ENCODE measurements around the gene EXOC1. TPM values are rescaled to one million over a fixed set of nuclear protein-coding genes. Genes with fewer than 3 reads are reported as not detected.
A peak's percentile ranks its signal among the peaks of the same experiment; 100 is the strongest.
"Not testable (repeated sequence)": the region's sequence is repeated elsewhere in the genome, so short reads cannot be mapped to it uniquely, and the experiment has no call there.

EXOC1 gene
- total RNA-seq, 1 donor, result 24.8 TPM

DNA sequence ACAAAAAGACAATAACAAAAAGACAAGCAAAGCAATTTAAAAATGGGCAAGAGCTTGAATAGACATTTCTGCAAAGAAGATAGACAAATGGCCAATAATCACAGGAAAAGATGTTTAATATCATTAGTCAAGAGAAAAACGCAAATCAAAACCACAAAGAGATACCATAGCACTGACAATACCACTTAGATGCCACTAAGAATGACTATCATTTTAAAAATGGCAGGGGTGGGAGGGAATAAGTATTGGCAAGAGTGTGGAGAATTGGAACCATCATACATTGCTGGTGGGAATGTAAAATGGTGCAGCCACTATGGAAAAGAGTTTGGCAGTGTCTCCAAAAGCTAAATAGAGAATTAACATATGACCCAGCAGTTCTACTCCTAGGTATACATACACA lies 15.1 kb upstream of the EXOC1 start:
- H3K4me3 ChIP-seq (ENCODE audit: low read length), result no peak overlapping the region
- H3K9me3 ChIP-seq (ENCODE audit: low read depth, low read length), result no peaks in the 10 kb centered on the region
- H3K27me3 ChIP-seq (ENCODE audit: insufficient read depth, low read length), result peaks cover 25% of the 10 kb centered on the region
- H3K4me1 ChIP-seq (ENCODE audit: insufficient read depth, low read length), result no peaks in the 10 kb centered on the region

DNA sequence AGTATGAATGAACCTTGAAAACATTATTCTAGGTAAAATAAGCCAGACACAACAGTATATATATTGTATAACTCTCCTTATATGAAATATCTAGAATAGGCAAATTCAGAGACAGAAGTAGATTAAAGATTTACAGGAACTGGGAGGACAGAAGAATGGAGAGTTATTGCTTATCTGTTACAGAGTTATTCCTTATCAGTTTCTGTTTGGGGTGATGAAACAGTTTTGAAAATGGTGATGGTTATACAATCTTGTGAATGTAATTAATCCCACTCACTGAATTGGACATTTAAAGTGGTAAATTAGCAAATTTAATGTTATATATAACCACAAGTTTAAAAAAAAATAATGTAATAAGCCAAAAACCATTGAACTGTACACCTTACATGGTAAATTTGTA lies 14.5 kb upstream of the EXOC1 start:
- H3K27me3 ChIP-seq (ENCODE audit: insufficient read depth, low read length), result peaks cover 25% of the 10 kb centered on the region
- no peak overlapping the region for H3K4me3 ChIP-seq (ENCODE audit: low read length)
- H3K9me3 ChIP-seq (ENCODE audit: low read depth, low read length), result no peaks in the 10 kb centered on the region
- no peaks in the 10 kb centered on the region for H3K4me1 ChIP-seq (ENCODE audit: insufficient read depth, low read length)

DNA sequence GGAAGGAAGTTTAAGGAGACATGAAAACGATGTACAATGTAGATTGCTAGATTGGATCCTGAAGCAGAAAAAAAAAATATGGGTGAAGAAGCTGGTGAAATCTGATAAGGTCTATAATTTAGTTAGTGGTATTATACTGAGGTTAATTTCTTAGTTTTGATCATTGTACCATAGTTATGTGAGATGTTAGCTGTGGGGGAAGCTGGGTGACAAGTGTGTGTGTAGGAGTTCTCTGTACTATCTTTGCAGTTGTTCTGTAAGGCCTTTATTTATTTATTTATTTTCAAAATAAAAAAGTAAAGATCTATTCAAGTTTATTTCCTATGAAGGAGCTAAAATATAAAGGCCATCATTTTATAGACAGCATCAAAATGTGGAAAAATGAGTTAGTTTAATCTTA lies 12.5 kb upstream of the EXOC1 start:
- H3K27me3 ChIP-seq (ENCODE audit: insufficient read depth, low read length), result peaks cover 22% of the 10 kb centered on the region
- H3K4me1 ChIP-seq (ENCODE audit: insufficient read depth, low read length), result no peaks in the 10 kb centered on the region
- H3K9me3 ChIP-seq (ENCODE audit: low read depth, low read length), result no peaks in the 10 kb centered on the region
- no peak overlapping the region for H3K4me3 ChIP-seq (ENCODE audit: low read length)

DNA sequence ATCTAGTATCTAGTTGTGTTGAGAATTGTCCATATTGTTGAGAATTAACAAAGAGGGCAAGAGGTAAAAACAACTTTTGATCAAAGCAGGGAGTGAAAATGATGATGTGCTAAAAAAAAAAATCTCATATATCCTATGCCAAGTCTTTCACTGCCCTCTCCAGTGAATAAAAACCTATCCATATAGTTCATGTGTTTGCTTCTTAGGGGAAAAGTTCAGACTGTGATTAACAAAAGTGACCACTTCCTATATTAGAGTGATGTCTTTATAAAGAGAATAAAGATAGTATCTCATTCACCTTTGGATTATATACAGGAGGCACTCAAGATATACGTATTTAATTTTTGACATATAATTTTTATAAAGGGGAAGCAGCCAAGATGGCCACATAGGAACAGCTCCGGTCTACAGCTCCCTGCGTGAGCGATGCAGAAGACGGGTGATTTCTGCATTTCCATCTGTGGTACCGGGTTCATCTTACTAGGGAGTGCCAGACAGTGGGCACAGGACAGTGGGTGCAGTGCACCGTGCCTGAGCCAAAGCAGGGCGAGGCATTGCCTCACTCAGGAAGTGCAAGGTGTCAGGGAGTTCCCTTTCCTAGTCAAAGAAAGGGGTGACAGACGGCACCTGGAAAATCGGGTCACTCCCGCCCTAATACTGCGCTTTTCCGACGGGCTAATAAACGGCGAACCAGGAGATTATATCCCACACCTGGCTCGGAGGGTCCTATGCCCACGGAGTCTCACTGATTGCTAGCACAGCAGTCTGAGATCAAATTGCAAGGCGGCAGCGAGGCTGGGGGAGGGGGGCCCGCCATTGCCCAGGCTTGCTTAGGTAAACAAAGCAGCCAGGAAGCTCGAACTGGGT lies 11.8 kb upstream of the EXOC1 start:
- peaks cover 16% of the 10 kb centered on the region for H3K27me3 ChIP-seq (ENCODE audit: insufficient read depth, low read length)
- not testable (repeated sequence) for H3K4me3 ChIP-seq (ENCODE audit: low read length); H3K9me3 ChIP-seq (ENCODE audit: low read depth, low read length); H3K4me1 ChIP-seq (ENCODE audit: insufficient read depth, low read length)

DNA sequence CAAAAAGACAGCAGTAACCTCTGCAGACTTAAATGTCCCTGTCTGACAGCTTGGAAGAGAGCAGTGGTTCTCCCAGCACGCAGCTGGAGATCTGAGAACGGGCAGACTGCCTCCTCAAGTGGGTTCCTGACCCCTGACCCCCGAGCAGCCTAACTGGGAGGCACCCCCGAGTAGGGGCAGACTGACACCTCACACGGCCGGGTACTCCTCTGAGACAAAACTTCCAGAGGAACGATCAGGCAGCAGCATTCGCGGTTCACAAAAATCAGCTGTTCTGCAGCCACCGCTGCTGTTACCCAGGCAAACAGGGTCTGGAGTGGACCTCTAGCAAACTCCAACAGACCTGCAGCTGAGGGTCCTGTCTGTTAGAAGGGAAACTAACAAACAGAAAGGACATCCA lies 11.1 kb upstream of the EXOC1 start:
- peaks cover 15% of the 10 kb centered on the region for H3K27me3 ChIP-seq (ENCODE audit: insufficient read depth, low read length)
- H3K4me3 ChIP-seq (ENCODE audit: low read length); H3K4me1 ChIP-seq (ENCODE audit: insufficient read depth, low read length); H3K9me3 ChIP-seq (ENCODE audit: low read depth, low read length): not testable (repeated sequence)

DNA sequence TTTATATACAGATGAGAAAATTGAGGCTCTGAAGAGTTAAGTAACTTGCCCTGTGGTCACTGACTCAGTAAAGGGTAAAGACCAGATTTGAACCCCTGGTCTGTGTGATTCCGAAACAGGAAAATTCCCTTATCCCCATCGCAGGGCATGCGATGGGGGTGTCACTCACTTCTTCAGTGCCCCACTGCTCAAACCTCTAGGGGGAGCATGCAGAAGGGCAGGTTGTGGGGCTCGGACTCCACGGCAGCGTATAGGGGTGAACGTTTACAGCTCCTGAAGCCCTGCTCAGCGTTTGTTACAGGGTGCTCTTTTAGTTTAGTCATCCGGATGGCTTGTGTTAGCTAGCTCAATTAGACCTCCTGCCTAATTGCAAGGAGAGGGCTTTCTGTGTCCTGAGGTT lies 3.7 kb upstream of the EXOC1 start:
- Histone ChIP-seq H3K9me3 (ENCODE audit: low read depth, low read length) (no peaks in the 10 kb centered on the region), H3K4me3 (ENCODE audit: low read length) (no peak overlapping the region), H3K27me3 (ENCODE audit: insufficient read depth, low read length) (no peaks in the 10 kb centered on the region), H3K4me1 (ENCODE audit: insufficient read depth, low read length) (peaks cover 11% of the 10 kb centered on the region)

DNA sequence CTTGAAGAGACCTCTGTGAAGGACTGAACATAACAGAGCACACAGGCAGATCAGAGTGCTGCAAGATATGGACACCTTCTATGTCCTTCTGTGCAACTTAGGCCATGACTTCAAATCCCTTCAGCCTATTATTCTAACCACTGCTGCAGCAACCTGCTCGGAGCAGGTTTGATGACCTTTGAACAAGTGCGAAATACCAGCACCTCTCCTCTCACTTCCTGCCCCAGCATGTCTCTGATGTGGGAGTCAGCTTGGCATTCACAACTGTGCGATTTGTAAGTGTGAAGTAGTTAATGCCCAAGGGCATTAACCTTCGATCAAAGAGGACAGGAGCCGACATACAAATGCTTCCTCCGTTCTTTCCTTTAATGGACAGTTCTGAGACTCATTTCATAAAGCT lies 1.6 kb upstream of the EXOC1 start:
- Histone ChIP-seq H3K27me3 (ENCODE audit: insufficient read depth, low read length) (no peaks in the 10 kb centered on the region), H3K4me1 (ENCODE audit: insufficient read depth, low read length) (peaks cover 16% of the 10 kb centered on the region), H3K9me3 (ENCODE audit: low read depth, low read length) (no peaks in the 10 kb centered on the region), H3K4me3 (ENCODE audit: low read length) (no peak overlapping the region)

DNA sequence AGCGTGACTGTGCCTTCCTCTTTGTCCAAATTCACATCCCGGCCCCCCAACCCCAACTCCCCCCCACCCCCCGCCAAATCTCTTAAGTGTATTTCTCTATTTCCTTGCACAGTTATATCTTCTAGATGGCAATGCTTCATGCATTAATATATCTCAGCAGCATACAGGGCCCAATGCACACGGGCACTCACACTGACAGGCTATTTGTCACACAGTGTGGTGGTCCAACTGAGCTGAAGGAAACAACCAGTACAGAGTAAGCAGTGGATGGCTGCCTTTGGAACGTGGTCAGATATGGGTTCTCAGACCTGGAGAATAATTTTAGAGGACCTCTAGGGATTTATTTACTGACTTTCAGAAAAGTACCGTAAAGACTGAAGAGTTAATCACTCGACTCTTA lies 681 bp downstream of the EXOC1 start:
- Histone ChIP-seq H3K27me3 (ENCODE audit: insufficient read depth, low read length) (no peaks in the 10 kb centered on the region), H3K9me3 (ENCODE audit: low read depth, low read length) (no peaks in the 10 kb centered on the region), H3K4me1 (ENCODE audit: insufficient read depth, low read length) (peaks cover 16% of the 10 kb centered on the region), H3K4me3 (ENCODE audit: low read length) (peak overlapping the region; percentile 95)

DNA sequence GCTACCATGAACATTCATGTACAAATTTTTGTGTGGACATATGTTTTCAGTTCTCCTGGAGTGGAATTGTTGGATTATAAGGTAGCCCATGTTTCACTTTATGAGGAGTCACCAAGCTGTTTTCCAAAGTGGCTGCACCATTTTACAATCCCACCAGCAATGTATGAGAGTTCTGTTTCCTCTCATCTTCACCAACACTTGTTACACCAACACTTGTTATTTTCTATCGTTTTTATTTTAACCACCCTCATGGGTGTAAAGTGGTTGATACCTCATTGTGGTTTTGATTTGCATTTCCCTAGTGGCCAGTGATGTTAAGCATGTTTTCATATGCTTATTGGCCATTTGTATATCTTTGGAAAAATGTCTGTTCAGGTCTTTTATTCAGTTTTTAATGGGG lies 4.1 kb downstream of the EXOC1 start:
- Histone ChIP-seq H3K4me3 (ENCODE audit: low read length) (no peak overlapping the region), H3K4me1 (ENCODE audit: insufficient read depth, low read length) (peaks cover 16% of the 10 kb centered on the region), H3K27me3 (ENCODE audit: insufficient read depth, low read length) (no peaks in the 10 kb centered on the region), H3K9me3 (ENCODE audit: low read depth, low read length) (no peaks in the 10 kb centered on the region)

DNA sequence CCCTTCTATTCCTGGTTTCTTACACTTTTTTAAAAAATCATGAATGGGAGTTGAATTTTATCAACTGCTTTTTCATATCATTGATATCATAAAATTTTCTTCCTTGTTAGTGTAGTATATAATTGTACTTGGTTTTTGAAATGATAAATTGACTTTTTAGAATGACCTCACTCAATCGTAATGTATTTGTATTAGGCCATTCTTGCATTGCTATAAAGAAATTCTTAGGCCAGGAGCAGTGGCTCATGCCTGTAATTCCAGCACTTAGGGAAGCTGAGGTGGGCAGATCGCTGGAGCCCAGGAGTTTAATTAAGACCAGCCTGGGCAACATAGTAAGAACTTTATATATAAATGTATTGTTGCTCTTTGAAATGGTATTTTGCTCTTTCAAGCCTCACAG lies 6.3 kb downstream of the EXOC1 start:
- peaks cover 5% of the 10 kb centered on the region for H3K4me1 ChIP-seq (ENCODE audit: insufficient read depth, low read length)
- H3K27me3 ChIP-seq (ENCODE audit: insufficient read depth, low read length), result no peaks in the 10 kb centered on the region
- no peak overlapping the region for H3K4me3 ChIP-seq (ENCODE audit: low read length)
- H3K9me3 ChIP-seq (ENCODE audit: low read depth, low read length), result no peaks in the 10 kb centered on the region

DNA sequence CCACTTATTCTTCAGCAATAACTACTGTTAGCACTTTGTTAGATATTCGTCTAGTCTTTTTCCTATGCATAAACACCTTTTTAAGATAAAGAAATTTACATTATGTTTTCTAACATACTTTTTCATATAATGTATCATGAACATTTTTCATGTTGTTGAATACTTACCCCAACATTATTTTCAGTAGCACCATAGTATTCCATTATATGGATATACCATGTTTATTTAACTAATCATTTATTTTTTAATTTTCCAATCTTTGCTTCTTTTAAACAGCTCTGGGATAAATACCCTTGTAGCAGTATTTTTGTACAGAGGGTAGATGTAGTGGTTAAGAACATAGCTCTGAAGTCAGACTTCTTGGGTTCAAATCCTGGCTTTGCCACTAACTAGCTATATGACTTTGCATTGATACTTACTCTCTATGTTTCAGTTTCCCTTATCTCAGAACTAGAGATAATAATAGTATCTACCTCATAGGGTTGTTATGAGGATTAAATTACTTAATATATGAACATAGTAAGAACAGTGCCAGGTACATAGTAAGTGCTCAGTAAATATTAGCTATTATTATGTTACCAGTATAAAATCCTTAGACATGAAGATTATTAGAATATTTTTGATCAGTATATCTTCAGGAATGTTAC lies 11.3 kb downstream of the EXOC1 start:
- no peak overlapping the region for H3K4me3 ChIP-seq (ENCODE audit: low read length)
- H3K4me1 ChIP-seq (ENCODE audit: insufficient read depth, low read length), result no peaks in the 10 kb centered on the region
- no peaks in the 10 kb centered on the region for H3K27me3 ChIP-seq (ENCODE audit: insufficient read depth, low read length)
- H3K9me3 ChIP-seq (ENCODE audit: low read depth, low read length), result no peaks in the 10 kb centered on the region

DNA sequence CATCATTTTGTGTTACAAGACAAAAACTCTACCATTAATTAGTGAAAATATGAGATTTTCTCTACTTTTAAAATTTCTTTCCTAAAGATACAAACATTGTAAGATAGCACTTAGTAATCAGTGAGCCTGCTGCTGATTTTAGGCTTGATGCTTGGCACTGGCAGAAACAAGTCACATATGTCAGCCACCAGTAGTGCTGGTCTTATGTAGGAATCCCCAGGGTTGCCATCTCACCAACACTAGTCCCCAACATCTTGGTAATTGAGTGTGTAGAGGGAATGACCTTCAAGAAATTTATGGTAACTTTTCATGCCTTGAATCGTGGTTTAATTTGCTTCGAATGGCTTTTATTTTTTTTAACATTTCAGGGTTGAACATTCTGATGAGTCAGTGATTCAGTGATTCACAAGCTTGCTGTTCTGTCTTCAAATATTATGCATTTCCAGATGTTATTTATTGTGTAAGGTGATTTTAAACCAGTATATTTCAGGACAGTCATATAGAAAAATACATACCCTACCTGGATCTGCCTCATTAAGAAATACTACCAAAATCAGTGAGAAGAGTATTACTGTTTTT lies 11.9 kb downstream of the EXOC1 start:
- H3K9me3 ChIP-seq (ENCODE audit: low read depth, low read length), result no peaks in the 10 kb centered on the region
- no peaks in the 10 kb centered on the region for H3K27me3 ChIP-seq (ENCODE audit: insufficient read depth, low read length)
- no peaks in the 10 kb centered on the region for H3K4me1 ChIP-seq (ENCODE audit: insufficient read depth, low read length)
- no peak overlapping the region for H3K4me3 ChIP-seq (ENCODE audit: low read length)

DNA sequence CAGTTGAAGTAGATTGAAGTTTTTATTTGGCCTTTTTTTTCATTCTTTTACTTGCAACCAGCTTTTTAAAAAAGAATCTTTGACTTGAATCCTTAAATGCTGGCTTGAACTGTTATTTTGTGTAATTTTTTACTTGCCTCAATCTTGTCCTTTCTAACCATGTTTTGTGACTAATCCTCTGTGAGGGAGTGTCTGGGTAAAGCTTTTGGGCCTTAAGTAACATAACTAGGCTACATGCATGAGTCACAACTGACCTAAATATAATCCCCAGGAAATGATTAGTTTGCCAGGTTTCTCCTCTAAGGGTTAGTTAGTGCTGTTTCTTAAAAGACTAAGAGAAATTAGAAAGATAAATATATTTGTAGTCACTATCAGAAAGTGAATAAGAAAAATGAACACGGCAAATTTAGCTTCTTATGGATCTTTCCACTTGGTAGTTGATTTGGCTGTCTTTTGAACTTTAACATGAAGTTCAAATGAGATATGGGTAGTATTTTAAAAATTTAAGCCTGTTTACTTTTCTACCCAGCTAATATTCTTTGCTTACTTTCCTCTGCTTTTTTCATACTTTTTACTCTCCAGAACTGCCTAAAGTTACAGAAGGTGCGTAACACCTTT lies 13.0 kb downstream of the EXOC1 start:
- no peaks in the 10 kb centered on the region for H3K9me3 ChIP-seq (ENCODE audit: low read depth, low read length)
- H3K4me1 ChIP-seq (ENCODE audit: insufficient read depth, low read length), result no peaks in the 10 kb centered on the region
- no peaks in the 10 kb centered on the region for H3K27me3 ChIP-seq (ENCODE audit: insufficient read depth, low read length)
- no peak overlapping the region for H3K4me3 ChIP-seq (ENCODE audit: low read length)

DNA sequence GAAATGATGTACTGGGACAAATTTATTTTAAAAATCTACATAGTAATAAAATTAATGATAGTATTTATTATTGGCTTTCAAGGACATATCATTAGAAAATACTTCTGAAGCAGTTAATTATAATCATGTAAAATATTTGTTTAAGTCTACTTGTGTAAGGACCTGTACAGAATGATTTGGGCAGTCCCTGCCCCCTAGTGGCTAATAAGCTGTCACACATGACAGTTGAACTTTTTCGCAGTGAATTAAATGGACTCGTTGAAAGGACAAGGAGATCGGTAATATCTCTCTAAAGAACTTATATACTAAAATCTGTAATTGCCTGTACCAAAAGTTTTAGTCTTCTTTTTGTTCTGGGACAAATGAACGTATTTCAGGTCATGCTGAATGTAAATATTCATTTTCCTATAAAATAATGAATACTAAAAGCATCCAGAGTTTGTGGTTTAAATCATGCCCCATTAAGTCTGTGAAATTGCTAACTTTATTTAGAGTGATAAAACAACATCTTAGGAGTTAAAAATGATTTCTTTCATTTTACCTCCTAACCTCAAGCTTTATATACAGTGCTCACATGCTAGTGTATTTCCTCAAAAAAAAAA lies 13.6 kb downstream of the EXOC1 start:
- H3K4me1 ChIP-seq (ENCODE audit: insufficient read depth, low read length), result no peaks in the 10 kb centered on the region
- H3K9me3 ChIP-seq (ENCODE audit: low read depth, low read length), result no peaks in the 10 kb centered on the region
- no peaks in the 10 kb centered on the region for H3K27me3 ChIP-seq (ENCODE audit: insufficient read depth, low read length)
- H3K4me3 ChIP-seq (ENCODE audit: low read length), result no peak overlapping the region

DNA sequence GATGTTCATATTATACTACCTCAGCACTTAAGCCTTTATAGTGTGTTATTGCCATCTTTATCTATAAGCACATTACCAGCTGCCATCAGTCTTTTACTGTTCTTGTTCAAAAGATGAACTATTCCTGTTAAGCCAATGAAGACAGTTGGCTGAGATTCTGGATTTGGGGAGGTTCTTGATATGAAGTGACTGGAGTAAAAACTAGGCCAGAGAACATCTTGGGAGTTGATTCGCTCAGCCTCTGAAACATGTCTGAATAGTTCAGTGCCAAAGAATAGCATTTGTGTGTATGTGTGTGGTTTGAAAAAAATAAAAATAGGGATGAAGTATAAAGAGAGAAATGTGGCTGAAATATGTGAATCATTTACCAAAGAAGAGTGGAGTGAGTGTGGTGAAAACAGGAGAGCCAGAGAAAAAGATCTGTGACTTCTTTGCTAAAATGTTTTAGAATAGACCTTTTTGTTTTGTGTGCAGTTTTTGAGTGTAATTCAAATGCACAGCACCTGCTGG lies 15.2 kb downstream of the EXOC1 start:
- Histone ChIP-seq H3K4me1 (ENCODE audit: insufficient read depth, low read length) (no peaks in the 10 kb centered on the region), H3K27me3 (ENCODE audit: insufficient read depth, low read length) (no peaks in the 10 kb centered on the region), H3K4me3 (ENCODE audit: low read length) (no peak overlapping the region), H3K9me3 (ENCODE audit: low read depth, low read length) (no peaks in the 10 kb centered on the region)

All from mononuclear cell (primary cell).